SK-N-MC (cell line): ENCODE data around the gene DSCAML1.

Experiments
- EZH2 ChIP-seq: fragments of 200-600 bp; sonication (generic); IDR thresholded peaks from one replicate; pipeline ENCODE4 v1.6.1; 2017; ENCODE audit warnings: antibody characterized with exemption
- POLR2AphosphoS5 ChIP-seq: IDR thresholded peaks from 2 replicates; pipeline ENCODE4 v1.6.1; 2012; ENCODE audit warnings: mild to moderate bottlenecking, low read depth, low read length, borderline replicate concordance

DNA sequence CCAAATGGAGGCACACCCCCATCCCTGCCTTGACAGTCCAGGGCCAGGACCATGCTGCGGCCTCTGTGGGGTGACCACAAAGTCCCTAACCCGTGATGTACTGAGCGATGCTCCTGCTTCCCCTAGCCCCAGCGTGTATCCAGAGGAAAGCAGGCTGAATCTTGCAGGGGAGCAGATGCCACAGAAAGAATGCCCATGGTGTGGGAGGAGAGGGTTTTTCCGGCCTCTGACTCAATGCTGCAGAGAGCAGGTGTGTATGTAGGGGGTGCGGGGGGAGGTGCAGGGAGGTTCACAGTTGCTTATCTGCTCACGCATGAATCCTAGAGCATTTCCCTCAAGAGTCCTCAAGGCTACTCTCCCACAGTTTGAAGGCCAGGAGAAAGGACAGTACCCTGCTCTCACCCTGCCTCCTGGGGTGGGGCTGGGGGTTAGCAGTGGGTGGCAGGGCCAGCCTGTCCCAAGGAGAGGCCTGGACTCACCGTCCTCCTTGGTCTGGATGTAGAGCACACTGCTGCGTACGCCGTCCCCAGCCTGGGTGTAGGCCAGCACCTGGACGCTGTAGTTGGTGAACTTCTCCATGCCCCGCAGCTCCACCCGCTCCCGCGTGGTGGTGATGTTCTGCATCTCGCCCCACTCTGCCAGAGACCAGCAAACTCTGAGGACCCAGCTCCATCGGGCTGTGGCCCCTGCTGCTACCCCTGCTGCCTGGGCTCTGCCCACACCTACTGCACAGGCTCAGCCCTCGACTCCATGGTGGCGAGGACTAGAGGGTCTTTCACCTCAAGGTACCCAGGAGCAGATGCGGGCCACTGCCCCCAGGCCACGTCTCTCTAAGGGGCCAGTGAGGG, 338.5 kb downstream of the DSCAML1 start:
- no peak for TF ChIP-seq EZH2
- no peak for TF ChIP-seq POLR2AphosphoS5
